DMS114 treated with DMSO at 0.1 percent for 48 hours (cell line): ENCODE measurements around the gene DYDC1.
"Not testable (repeated sequence)": the region's sequence is repeated elsewhere in the genome, so short reads cannot be mapped to it uniquely, and the experiment has no call there.

Experiments used
- DNase-seq: peaks from one replicate; lab custom pipeline; 2025; ENCODE audit not compliant: unreplicated experiment; lab: John Stamatoyannopoulos, UW

DYDC1 gene

GRCh38 chr10:80344912-80345311, 11.6 kb downstream of the DYDC1 start:
- no peak for DNase-seq

DNA sequence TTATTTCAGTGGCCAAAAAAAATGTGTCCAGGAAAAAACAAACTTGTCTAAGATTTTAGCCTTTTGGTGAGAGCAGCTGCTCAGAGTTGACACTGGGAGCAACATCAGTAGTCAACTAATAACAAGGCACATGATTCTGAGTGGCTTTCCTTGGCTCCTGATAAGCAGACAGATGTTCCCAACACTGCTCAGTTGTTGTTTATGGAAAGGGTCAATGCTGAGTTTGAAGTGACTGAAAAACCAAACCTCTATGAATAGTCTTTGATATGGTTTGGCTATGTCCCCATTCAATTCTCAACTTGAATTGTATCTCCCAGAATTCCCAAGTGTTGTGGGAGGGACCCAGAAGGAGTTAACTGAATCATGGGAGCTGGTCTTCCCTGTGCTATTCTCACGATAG, 12.3 kb downstream of the DYDC1 start:
- DNase-seq, result no peak

DNA sequence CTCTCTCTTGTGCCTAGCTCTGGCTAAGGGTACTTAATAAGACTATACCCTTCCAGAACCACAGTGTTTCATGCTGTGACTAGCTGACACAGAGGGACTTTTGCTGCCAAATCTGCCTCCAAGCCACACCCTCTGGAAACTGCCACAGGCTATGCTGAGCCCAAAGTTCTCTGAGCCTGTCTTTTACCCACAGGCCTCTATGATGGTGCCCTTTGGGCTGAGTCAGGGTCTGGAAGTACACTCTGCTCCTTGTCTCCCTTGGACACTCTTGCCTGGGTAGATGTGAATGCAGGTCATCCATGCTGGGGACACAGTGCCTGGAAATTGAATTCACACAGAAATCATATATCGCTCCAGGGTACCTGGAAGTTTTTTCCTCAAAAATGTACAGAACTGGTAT, 22.6 kb downstream of the DYDC1 start:
- no peak for DNase-seq

- DNase-seq, result no peak
Measured at GRCh38 chr10:80324891-80325364, 31.6 kb downstream of the DYDC1 start.

GRCh38 chr10:80324086-80324485, 32.5 kb downstream of the DYDC1 start:
- DNase-seq, result no peak

DNA sequence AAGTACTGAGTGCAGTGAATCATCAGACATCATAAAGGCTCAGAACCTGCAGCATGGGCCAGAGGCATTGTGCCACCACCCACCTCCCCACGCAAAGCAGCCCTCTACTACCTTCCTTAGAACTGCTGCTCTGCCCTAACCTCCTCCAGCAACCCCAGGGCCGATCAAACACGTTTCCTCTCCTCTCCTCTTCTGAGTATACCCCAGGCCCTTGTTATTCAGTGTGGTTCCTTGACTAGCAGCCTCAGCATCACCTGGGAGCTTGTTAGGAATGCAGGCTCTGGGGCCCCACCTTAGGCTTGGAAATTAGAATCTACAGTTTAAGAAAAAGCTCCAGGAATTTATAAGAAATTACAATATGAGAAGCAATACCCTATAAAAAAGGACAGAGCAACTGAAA, 33.2 kb downstream of the DYDC1 start:
- DNase-seq, result no peak

- no peak for DNase-seq
Measured at GRCh38 chr10:80322711-80323110, 33.8 kb downstream of the DYDC1 start.

- no peak for DNase-seq
Measured at GRCh38 chr10:80322158-80322557, 34.4 kb downstream of the DYDC1 start.

DNA sequence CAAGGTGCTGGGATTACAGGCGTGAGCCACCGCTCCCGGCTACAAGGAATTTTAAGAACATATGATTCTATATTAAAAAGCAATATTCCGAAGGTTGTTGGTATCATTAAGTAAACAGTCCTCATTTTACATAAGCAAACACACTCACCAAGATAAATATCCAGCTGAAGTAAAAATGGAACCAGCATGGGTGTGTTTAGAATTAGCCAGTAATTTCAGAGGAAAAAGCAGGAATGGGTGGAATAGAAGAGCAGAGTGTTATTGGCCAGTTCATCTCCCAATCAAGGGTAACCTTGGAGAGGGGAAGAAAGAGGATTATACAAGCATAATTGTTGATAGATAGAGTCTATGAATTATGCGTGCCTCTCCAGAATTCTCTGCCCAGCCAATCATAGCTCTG, 35.4 kb downstream of the DYDC1 start:
- DNase-seq, result no peak

GRCh38 chr10:80320377-80320776, 36.2 kb downstream of the DYDC1 start:
- DNase-seq, result no peak

DNA sequence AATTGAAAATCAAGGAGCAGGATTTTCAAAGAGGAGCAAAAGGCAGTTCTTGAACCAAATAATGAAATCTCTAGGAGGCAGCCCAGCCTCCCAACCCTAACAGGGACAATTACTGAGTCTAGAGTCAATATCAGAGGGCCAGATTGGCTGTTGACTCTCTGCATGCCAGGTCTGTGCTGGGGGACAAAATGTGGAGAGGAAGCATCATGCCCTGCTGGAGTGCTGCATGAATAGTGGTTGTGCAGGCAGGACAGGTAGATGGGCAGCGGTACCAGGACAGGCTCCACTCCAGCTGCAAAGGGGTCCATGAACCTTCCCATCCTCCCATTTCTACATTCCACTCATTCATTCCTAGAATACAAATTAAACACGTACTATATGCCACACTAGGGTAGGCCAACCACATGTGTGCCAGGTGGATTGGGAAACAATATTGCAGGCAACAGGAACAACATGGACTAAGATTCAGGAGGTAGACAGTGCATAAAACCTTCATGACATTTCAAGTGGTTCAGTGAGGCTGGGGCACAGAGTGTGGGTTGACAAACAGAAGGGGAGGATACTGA, 36.7 kb downstream of the DYDC1 start:
- DNase-seq, result no peak

DNA sequence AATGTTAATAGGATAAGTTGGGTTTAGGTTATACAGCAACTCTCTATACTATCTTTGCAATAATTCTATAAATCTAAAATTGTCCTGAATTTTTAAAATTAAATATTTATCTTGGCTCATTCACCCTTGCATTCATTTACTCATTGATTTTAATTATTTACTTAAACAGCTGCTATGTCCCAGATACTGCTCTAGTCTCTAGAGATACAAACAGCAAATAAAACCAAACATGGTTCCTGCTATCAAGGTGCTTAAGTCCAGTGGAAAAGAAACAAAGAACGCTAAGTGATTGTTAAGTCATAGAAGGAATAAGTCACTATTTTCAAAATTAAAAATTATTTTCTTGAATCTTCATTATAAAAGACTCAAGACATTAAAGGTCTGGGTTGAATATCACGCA, 37.2 kb downstream of the DYDC1 start:
- DNase-seq, result no peak

GRCh38 chr10:80318742-80319141, 37.8 kb downstream of the DYDC1 start:
- DNase-seq, result no peak

- DNase-seq, result no peak
Measured at GRCh38 chr10:80315391-80315790, 41.2 kb downstream of the DYDC1 start.

DNA sequence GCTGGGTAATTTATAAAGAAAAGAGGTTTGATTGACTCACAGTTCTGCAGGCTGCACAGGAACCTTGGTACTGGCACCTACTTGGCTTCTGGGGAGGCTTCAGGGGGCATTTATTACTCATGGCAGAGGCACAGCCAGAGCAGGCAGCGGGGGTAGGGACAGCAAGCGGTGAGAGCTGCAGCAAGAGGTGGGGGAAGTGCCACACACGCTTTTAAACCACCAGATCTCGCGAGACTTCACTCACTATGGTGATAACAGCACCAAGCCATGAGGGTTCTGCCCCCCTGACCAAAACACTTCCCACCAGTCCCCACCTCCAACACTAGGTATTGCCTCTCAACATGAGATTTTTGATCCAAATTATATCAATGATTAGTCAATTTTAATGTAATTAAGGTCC, 43.0 kb downstream of the DYDC1 start:
- DNase-seq, result no peak

DNA sequence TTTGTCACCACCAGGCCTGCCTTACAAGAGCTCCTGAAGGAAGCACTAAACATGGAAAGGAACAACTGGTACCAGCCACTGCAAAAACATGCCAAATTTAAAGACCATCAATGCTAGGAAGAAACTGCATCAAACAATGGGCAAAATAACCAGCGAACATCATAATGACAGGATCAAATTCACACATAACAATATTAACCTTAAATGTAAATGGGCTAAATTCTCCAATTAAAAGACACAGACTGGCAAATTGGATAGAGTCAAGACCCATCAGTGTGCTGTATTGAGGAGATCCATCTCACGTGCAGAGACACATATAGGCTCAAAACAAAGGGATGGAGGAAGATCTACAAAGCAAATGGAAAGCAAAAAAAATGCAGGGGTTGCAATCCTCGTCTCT, 50.6 kb downstream of the DYDC1 start:
- DNase-seq, result not testable (repeated sequence)

GRCh38 chr10:80296942-80297341, 59.6 kb downstream of the DYDC1 start:
- DNase-seq, result no peak

DNA sequence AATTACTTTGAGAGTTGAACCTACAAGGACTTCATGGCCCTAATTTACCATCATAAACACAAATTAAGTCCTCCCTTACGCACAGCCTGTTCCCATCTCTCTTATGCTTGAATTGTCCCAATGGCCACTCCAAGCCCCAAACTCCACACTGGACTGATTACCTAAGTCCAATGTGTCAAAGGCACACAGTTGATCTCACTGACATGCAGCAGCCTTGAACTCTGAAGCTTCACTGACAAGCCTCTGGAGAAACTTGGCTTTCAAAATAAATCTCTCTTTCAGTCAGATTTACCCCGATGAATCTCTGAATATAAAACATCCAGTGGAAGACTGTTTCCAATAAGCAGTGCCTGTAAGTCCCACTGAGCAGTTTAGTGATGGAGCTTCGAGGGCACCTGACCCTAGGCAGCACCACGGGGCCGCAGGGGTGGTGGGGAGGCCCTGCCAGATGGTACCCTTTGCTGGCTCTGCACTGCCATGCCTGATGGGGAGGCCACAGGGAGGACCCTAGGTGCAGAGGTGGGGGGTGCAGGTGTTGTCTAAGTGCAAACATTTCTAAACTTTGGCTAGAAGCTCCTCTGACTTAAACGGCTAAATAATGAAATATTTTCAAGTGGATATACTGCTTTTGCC, 63.8 kb downstream of the DYDC1 start:
- DNase-seq, result no peak

GRCh38 chr10:80290474-80291220, 65.9 kb downstream of the DYDC1 start:
- DNase-seq, result no peak

DNA sequence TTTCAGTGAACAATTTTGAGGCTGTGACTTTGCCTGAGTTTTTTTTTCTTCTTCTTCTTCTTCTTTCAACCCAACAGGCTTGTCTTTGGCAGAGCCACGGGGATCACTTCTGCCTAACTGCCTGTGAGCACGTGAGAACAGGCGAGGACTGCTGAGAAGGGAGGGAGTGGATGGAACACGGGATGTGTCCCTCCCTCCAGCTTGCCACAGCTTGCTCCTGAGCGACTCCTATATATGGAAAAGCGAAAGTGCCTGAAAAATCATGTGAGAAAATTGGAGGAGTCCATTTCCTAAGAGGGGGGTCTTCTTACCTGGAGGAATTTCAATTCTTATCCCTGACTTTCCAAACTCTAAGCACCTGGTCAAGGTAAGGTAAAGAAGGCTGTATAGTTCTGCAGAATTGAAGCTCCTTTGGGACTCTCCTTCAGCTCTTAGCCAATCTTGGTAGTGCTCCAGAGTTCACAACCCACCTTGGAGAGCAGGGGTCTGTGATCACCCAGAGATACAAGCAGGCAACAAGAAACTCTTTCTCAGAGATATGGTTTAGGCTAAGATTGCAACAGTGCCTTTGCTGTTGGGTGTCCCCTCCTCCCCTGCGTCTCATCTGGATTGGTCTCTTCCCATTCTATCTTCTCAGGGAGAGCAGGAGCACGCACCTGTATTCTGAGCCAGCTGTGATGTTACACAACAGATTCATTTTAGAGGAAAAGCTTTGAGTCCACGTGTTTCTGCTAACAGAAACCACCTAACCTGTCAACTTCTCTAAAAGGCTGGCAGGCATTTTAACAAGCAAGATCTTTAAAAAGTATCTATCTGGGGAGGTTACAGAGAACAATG, 66.9 kb downstream of the DYDC1 start, which contains the start of gene MAT1A:
Gene MAT1A, minus strand, starts transcription at position 208 of the 837 bp plus-strand sequence. CDS start 235 bp downstream, outside the sequence.
- DNase-seq, result no peak

DNA sequence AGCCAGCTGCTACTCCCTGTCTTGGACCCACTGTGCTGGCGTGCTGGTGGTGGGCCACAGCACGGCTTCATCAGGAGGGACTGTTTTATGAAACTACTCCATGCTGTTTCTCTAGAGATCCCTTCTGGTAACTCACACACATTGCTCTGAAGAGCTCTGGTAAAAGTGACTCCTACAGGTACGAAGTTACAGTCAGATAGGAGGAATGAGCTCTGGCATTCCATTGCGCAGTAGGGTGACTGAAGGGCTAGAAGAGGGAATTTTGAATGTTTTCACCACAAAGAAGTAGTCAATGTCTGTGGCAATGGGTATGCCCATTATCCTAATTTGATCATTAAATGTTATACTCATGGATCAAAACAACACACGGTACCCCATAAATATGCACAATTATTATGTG, 67.7 kb downstream of the DYDC1 start:
- DNase-seq, result no peak
